K562 (cell line): ENCODE data around the gene CHCHD4. TPM values are rescaled to one million over a fixed set of nuclear protein-coding genes. Genes with fewer than 3 reads are reported as not detected.

Experiments
- BHLHE40 ChIP-seq: IDR thresholded peaks from 2 replicates; pipeline ENCODE4 v1.6.1; 2011; ENCODE audit warnings: low read length, improper control_type of control experiment
- CXXC5 ChIP-seq: fragments of 250-450 bp; sonication (Bioruptor Pico); IDR thresholded peaks from 2 replicates; pipeline ENCODE4 v1.8.0; 2022; ENCODE audit warnings: inconsistent platforms, mild to moderate bottlenecking, moderate library complexity
- EGR1 ChIP-seq: fragments of 450-650 bp; conservative IDR thresholded peaks from 2 replicates; pipeline ENCODE4 v1.6.1; 2017; ENCODE audit warnings: mild to moderate bottlenecking
- FIP1L1 ChIP-seq: fragments of 200-400 bp; formaldehyde crosslinking; IDR thresholded peaks from 2 replicates; pipeline ENCODE4 v1.6.1; 2018; ENCODE audit warnings: mild to moderate bottlenecking, low read depth, low read length; ENCODE audit not compliant: poor library complexity, severe bottlenecking
- FUS ChIP-seq: fragments of 200-400 bp; formaldehyde crosslinking; optimal IDR thresholded peaks from 2 replicates; pipeline ENCODE3; 2017; ENCODE audit warnings: low read depth, low read length
- HEY1 ChIP-seq: fragments of 250-450 bp; sonication (Bioruptor Pico); IDR thresholded peaks from 2 replicates; pipeline ENCODE4 v1.5.0; 2020; ENCODE audit warnings: mild to moderate bottlenecking, moderate library complexity, borderline replicate concordance
- HMG20B ChIP-seq: fragments of 250-450 bp; sonication (Bioruptor Pico); IDR thresholded peaks from 2 replicates; pipeline ENCODE4 v1.5.0; 2021; ENCODE audit warnings: mild to moderate bottlenecking
- ILF3 ChIP-seq: fragments of 450-650 bp; IDR thresholded peaks from 2 replicates; pipeline ENCODE4 v1.6.1; 2018; ENCODE audit warnings: antibody characterized with exemption, mild to moderate bottlenecking, moderate library complexity, borderline replicate concordance
- JUN ChIP-seq, 2 experiments: sonication (generic) in 1 of 2; formaldehyde crosslinking in 1 of 2; IDR thresholded peaks; 2 replicates each; pipeline versions ENCODE4 v1.6.1 to v1.8.0; 2012 to 2022; ENCODE audit warnings: borderline replicate concordance in 2 of 2, mild to moderate bottlenecking in 2 of 2, improper control_type of control experiment in 1 of 2, low read depth in 1 of 2, low read length in 1 of 2, missing genetic modification reagents in 1 of 2
- L3MBTL2 ChIP-seq: fragments of 450-650 bp; IDR thresholded peaks from 2 replicates; pipeline ENCODE4 v1.6.1; 2016; ENCODE audit warnings: mild to moderate bottlenecking, moderate library complexity
- MEF2D ChIP-seq: conservative IDR thresholded peaks from 2 replicates; pipeline ENCODE4 v1.6.1; 2016; ENCODE audit warnings: low read depth, missing genetic modification characterization, missing compliant biosample characterization
- SIX5 ChIP-seq, 2 experiments: IDR thresholded peaks; 2 replicates each; pipeline ENCODE4 v1.6.1; 2011; ENCODE audit warnings: low read length in 2 of 2, borderline replicate concordance in 1 of 2, low read depth in 1 of 2, mild to moderate bottlenecking in 1 of 2, moderate library complexity in 1 of 2; ENCODE audit not compliant: insufficient read depth in 1 of 2
- SNIP1 ChIP-seq: fragments of 450-650 bp; IDR thresholded peaks from 2 replicates; pipeline ENCODE4 v1.7.1; 2017; ENCODE audit warnings: low read depth, mild to moderate bottlenecking
- TAF1 ChIP-seq: IDR thresholded peaks from 2 replicates; pipeline ENCODE4 v1.6.1; 2011; ENCODE audit warnings: mild to moderate bottlenecking, low read length, moderate library complexity; ENCODE audit not compliant: insufficient read depth, control insufficient read depth, severe bottlenecking; ENCODE audit errors: extremely low read depth
- ZNF699 ChIP-seq: fragments of 250-450 bp; sonication (Bioruptor Pico); IDR thresholded peaks from 2 replicates; pipeline ENCODE4 v1.8.0; 2021; ENCODE audit warnings: mild to moderate bottlenecking, moderate library complexity; ENCODE audit not compliant: insufficient replicate concordance
- polyA plus RNA-seq, 8 experiments: library from polyadenylated mRNA; depleted of rRNA in 4 of 8; stranded (reverse) in 5 of 8; unstranded in 3 of 8; fragments of >200 nt; fragmentation: Nextera tagmentation in 2 of 8; fragmentation: Illumina TruSeq in 1 of 8; extraction: Ambion mirVana in 2 of 8; extraction: Trizol in 1 of 8; gene quantifications; 2 replicates each; pipeline versions ENCODE4 v1.2.1 to v1.2.3, GENCODE V29; 2011 to 2014; ENCODE audit warnings: inconsistent platforms in 1 of 8, missing spikeins in 1 of 8
- total RNA-seq, 7 experiments: library from RNA; depleted of rRNA in 6 of 7; stranded (reverse); fragments of >200 nt in 6 of 7; fragmentation: Illumina TruSeq in 2 of 7; extraction: Trizol in 2 of 7; gene quantifications; 2 replicates each; pipeline versions ENCODE4 v1.2.1 to v1.2.3, GENCODE V29; 2011 to 2021; ENCODE audit warnings: low replicate concordance in 1 of 7
- TF ChIP-seq, protein P1 (sequence below): fragments of 450-650 bp; formaldehyde crosslinking; IDR thresholded peaks from 2 replicates; pipeline ENCODE4 v1.4.0; 2020; ENCODE audit warnings: mild to moderate bottlenecking, mixed read lengths
- TF ChIP-seq, protein P2 (sequence below): fragments of 250-450 bp; sonication (Bioruptor Pico); IDR thresholded peaks from 2 replicates; pipeline ENCODE4 v1.8.0; 2021; ENCODE audit warnings: borderline replicate concordance, mild to moderate bottlenecking, moderate library complexity; ENCODE audit not compliant: poor library complexity, severe bottlenecking
- TF ChIP-seq, protein P3 (sequence below): fragments of 250-450 bp; sonication (Bioruptor Pico); IDR thresholded peaks from 2 replicates; pipeline ENCODE4 v1.4.0; 2020; ENCODE audit warnings: mild to moderate bottlenecking
- TF ChIP-seq, protein P4 (sequence below): sonication (generic); formaldehyde crosslinking; IDR thresholded peaks from 2 replicates; pipeline ENCODE4 v1.8.0; 2023; ENCODE audit warnings: mild to moderate bottlenecking, missing genetic modification reagents

Gene CHCHD4
- total and polyA plus RNA-seq, 9 of the 15 experiments (the other 6 are each of a cell fraction or from before 2014, with no cell fraction given) = 55.4 to 225 (median 77.2) TPM

DNA sequence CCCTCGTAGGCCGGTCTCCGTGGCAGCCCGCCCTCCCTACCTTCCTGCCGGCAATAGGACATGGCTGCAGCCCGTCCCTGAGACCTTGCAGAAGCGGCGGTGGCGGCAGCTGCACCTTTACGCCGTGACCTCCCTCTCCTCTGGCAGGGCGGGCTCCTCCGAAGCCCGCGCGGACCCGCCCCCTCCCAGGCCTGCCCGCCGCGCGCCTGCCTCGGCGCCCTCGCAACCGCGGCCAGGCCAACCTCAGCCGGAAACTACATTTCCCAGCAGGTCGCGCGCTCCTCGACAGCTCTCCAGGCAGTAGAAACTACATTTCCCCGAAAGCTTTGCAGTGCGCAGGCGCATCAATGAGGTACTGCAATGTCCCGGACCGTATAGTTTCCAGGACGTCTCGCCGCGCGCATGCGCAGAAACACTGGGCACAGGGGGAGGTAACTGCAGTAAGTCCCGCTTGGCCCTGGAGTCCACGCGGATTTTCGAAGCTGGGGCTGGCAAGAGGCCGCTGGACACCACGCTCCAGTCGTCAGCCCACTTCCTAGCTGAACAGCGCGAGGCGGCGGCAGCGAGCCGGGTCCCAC lies at the start of gene CHCHD4, which contains the start of gene TMEM43 (continued):
- TF ChIP-seq HEY1 (no peak), ZNF699 (CRISPR knock-in tag) (no peak), SIX5 (IDR thresholded peaks at IDR 0.05; ENCODE audit: borderline replicate concordance in 1 of 2, insufficient read depth in 1 of 2, low read depth in 1 of 2, low read length in 2 of 2) (peak; percentile 98 to 99), ILF3 (0 out of 2 replicates have a peak, but pooled peaks have one; percentile 5), EGR1 (peak; percentile 3; the same call in 1 of the 2 replicates), CXXC5 (CRISPR knock-in tag) (peak; percentile 88), FUS (peak; percentile 73), JUN (IDR thresholded peaks at IDR 0.05; ENCODE audit: borderline replicate concordance, low read depth, low read length) (peak; percentile 56; the same call in 1 of the 2 replicates), JUN (CRISPR knock-in tag; IDR thresholded peaks at IDR 0.05; ENCODE audit: borderline replicate concordance) (no peak), FIP1L1 (peak; percentile 58), MEF2D (tag) (no peak), L3MBTL2 (peak; percentile 45; the same call in 1 of the 2 replicates), TAF1 (peak; percentile 68), BHLHE40 (no peak), HMG20B (CRISPR knock-in tag) (no peak), SNIP1 (no peak)
- TF ChIP-seq, protein P1, sequence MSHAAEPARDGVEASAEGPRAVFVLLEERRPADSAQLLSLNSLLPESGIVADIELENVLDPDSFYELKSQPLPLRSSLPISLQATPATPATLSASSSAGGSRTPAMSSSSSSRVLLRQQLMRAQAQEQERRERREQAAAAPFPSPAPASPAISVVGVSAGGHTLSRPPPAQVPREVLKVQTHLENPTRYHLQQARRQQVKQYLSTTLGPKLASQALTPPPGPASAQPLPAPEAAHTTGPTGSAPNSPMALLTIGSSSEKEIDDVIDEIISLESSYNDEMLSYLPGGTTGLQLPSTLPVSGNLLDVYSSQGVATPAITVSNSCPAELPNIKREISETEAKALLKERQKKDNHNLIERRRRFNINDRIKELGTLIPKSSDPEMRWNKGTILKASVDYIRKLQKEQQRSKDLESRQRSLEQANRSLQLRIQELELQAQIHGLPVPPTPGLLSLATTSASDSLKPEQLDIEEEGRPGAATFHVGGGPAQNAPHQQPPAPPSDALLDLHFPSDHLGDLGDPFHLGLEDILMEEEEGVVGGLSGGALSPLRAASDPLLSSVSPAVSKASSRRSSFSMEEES (CRISPR knock-in tag) = no peak
- TF ChIP-seq, protein P2, sequence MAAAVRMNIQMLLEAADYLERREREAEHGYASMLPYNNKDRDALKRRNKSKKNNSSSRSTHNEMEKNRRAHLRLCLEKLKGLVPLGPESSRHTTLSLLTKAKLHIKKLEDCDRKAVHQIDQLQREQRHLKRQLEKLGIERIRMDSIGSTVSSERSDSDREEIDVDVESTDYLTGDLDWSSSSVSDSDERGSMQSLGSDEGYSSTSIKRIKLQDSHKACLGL (CRISPR knock-in tag) = peak; percentile 17
- TF ChIP-seq, protein P3, sequence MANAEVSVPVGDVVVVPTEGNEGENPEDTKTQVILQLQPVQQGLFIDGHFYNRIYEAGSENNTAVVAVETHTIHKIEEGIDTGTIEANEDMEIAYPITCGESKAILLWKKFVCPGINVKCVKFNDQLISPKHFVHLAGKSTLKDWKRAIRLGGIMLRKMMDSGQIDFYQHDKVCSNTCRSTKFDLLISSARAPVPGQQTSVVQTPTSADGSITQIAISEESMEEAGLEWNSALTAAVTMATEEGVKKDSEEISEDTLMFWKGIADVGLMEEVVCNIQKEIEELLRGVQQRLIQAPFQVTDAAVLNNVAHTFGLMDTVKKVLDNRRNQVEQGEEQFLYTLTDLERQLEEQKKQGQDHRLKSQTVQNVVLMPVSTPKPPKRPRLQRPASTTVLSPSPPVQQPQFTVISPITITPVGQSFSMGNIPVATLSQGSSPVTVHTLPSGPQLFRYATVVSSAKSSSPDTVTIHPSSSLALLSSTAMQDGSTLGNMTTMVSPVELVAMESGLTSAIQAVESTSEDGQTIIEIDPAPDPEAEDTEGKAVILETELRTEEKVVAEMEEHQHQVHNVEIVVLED (CRISPR knock-in tag) = peak; percentile 73
- TF ChIP-seq, protein P4, sequence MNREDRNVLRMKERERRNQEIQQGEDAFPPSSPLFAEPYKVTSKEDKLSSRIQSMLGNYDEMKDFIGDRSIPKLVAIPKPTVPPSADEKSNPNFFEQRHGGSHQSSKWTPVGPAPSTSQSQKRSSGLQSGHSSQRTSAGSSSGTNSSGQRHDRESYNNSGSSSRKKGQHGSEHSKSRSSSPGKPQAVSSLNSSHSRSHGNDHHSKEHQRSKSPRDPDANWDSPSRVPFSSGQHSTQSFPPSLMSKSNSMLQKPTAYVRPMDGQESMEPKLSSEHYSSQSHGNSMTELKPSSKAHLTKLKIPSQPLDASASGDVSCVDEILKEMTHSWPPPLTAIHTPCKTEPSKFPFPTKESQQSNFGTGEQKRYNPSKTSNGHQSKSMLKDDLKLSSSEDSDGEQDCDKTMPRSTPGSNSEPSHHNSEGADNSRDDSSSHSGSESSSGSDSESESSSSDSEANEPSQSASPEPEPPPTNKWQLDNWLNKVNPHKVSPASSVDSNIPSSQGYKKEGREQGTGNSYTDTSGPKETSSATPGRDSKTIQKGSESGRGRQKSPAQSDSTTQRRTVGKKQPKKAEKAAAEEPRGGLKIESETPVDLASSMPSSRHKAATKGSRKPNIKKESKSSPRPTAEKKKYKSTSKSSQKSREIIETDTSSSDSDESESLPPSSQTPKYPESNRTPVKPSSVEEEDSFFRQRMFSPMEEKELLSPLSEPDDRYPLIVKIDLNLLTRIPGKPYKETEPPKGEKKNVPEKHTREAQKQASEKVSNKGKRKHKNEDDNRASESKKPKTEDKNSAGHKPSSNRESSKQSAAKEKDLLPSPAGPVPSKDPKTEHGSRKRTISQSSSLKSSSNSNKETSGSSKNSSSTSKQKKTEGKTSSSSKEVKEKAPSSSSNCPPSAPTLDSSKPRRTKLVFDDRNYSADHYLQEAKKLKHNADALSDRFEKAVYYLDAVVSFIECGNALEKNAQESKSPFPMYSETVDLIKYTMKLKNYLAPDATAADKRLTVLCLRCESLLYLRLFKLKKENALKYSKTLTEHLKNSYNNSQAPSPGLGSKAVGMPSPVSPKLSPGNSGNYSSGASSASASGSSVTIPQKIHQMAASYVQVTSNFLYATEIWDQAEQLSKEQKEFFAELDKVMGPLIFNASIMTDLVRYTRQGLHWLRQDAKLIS (CRISPR knock-in tag) = peak; percentile 76; the same call in 1 of the 2 replicates
